Left kidney (tissue), 2 donors: Measurements from ENCODE around the gene VAMP7. TPM values are rescaled to one million over a fixed set of nuclear protein-coding genes. Genes with fewer than 3 reads are reported as not detected.
"Not testable (repeated sequence)": the region's sequence is repeated elsewhere in the genome, so short reads cannot be mapped to it uniquely, and the experiment has no call there.

Source experiments
- DNase-seq: peaks from one replicate; pipeline ENCODE4 v3.0.0-alpha.2; 2013
- polyA plus RNA-seq: library from polyadenylated mRNA; unstranded; fragments of 120-200 nt; gene quantifications from one replicate; pipeline ENCODE4 v1.2.1, GENCODE V29; 2013; ENCODE audit not compliant: insufficient read length

The VAMP7 gene
- polyA plus RNA-seq, 1 donor, result 51.1 TPM

- no peak for DNase-seq
These were observed 18.2 kb downstream of the VAMP7 start for GRCh38 chrX:155899366-155899765.

- no peak for DNase-seq
These were observed 19.6 kb downstream of the VAMP7 start for GRCh38 chrX:155900765-155901164.

GRCh38 chrX:155907661-155908060 lies 26.5 kb downstream of the VAMP7 start:
- not testable (repeated sequence) for DNase-seq

- DNase-seq, result no peak
These were observed 42.1 kb downstream of the VAMP7 start for GRCh38 chrX:155923200-155923599.

- not testable (repeated sequence) for DNase-seq
These were observed 49.9 kb downstream of the VAMP7 start for GRCh38 chrX:155930852-155931618.

- no peak for DNase-seq
These were observed 57.0 kb downstream of the VAMP7 start for GRCh38 chrX:155938132-155938531.

GRCh38 chrX:155949098-155949497 lies 68.0 kb downstream of the VAMP7 start:
- DNase-seq, result no peak

- DNase-seq, result no peak
These were observed 70.2 kb downstream of the VAMP7 start for GRCh38 chrX:155951237-155951789.

- no peak for DNase-seq
These were observed 71.9 kb downstream of the VAMP7 start for GRCh38 chrX:155953055-155953454.

- no peak for DNase-seq
These were observed 73.6 kb downstream of the VAMP7 start for GRCh38 chrX:155954793-155955192.

- DNase-seq, result no peak
These were observed 75.0 kb downstream of the VAMP7 start for GRCh38 chrX:155956099-155956498.

- no peak for DNase-seq
These were observed 75.5 kb downstream of the VAMP7 start for GRCh38 chrX:155956649-155957048.

- DNase-seq, result no peak
These were observed 76.7 kb downstream of the VAMP7 start for GRCh38 chrX:155957843-155958242.

- no peak for DNase-seq
These were observed 78.0 kb downstream of the VAMP7 start for GRCh38 chrX:155959018-155959587.

- DNase-seq, result no peak
These were observed 81.8 kb downstream of the VAMP7 start for GRCh38 chrX:155962906-155963305.

- no peak for DNase-seq
These were observed 85.7 kb downstream of the VAMP7 start for GRCh38 chrX:155966876-155967275.

- no peak for DNase-seq
These were observed 86.6 kb downstream of the VAMP7 start for GRCh38 chrX:155967653-155968325.

GRCh38 chrX:155968326-155968661 lies 87.1 kb downstream of the VAMP7 start:
- DNase-seq, result no peak

- no peak for DNase-seq
These were observed 87.6 kb downstream of the VAMP7 start for GRCh38 chrX:155968791-155969190.

- not testable (repeated sequence) for DNase-seq
These were observed 90.5 kb downstream of the VAMP7 start for GRCh38 chrX:155971658-155972057.

- not testable (repeated sequence) for DNase-seq
These were observed 91.1 kb downstream of the VAMP7 start for GRCh38 chrX:155972241-155972640.

GRCh38 chrX:155983326-155983725 lies 102.2 kb downstream of the VAMP7 start:
- no peak for DNase-seq

GRCh38 chrX:155985208-155985607 lies 104.1 kb downstream of the VAMP7 start:
- no peak for DNase-seq
